WTC11 (cell line): ENCODE results near the gene PTPRN2. TPM values are rescaled to one million over a fixed set of nuclear protein-coding genes. Genes with fewer than 3 reads are reported as not detected.

Experiments
- ATAC-seq: fragments of 200-7000 bp; cut with Tn5 transposase; 2 replicates; pipeline ENCODE4 v1.10.0; 2021; ENCODE audit warnings: mild to moderate bottlenecking, moderate library complexity
- CTCF ChIA-PET: fragments of 300-600 bp; sonication (Branson Sonifier 250); formaldehyde crosslinking; loops from one replicate; lab custom pipeline; 2021; ENCODE audit warnings: antibody characterized with exemption; lab: Charles Lee
- POLR2A ChIA-PET: fragments of 350-600 bp; sonication (Branson Sonifier 250); formaldehyde crosslinking; loops from one replicate; lab custom pipeline; 2021; ENCODE audit warnings: antibody characterized with exemption; lab: Charles Lee
- DNase-seq: peaks from one replicate; pipeline ENCODE4 v3.0.0; 2021; ENCODE audit warnings: low spot score
- H3K27ac Mint-ChIP-seq: 2 replicates; pipeline ENCODE4 v1.8.0; 2021; ENCODE audit warnings: mixed read lengths
- H3K27me3 Mint-ChIP-seq: 2 replicates; pipeline ENCODE4 v1.8.0; 2021; ENCODE audit warnings: low read depth, mild to moderate bottlenecking, moderate library complexity, mixed read lengths
- H3K36me3 Mint-ChIP-seq: 2 replicates; pipeline ENCODE4 v1.8.0; 2021; ENCODE audit warnings: mixed read lengths
- H3K4me1 Mint-ChIP-seq: 2 replicates; pipeline ENCODE4 v1.8.0; 2022; ENCODE audit warnings: mixed read lengths
- H3K4me3 Mint-ChIP-seq: 2 replicates; pipeline ENCODE4 v1.8.0; 2021; ENCODE audit warnings: mild to moderate bottlenecking, moderate library complexity, mixed read lengths
- H3K9me3 Mint-ChIP-seq: 2 replicates; pipeline ENCODE4 v1.8.0; 2021; ENCODE audit warnings: mixed read lengths
- CBFB ChIP-seq: sonication (generic); formaldehyde crosslinking; IDR thresholded peaks from 2 replicates; pipeline ENCODE4 v1.8.1; 2022; ENCODE audit warnings: mild to moderate bottlenecking, low read depth, missing genetic modification reagents
- FOXK1 ChIP-seq: sonication (generic); formaldehyde crosslinking; IDR thresholded peaks from 2 replicates; pipeline ENCODE4 v1.8.0; 2022; ENCODE audit warnings: mild to moderate bottlenecking, moderate library complexity, missing genetic modification reagents
- IRF2 ChIP-seq: sonication (generic); formaldehyde crosslinking; IDR thresholded peaks from 2 replicates; pipeline ENCODE4 v1.8.0; 2022; ENCODE audit warnings: low read depth, missing genetic modification reagents, borderline replicate concordance
- NFE2L1 ChIP-seq: sonication (generic); formaldehyde crosslinking; IDR thresholded peaks from 2 replicates; pipeline ENCODE4 v1.8.1; 2023; ENCODE audit warnings: missing genetic modification reagents
- NR2C2 ChIP-seq: sonication (generic); formaldehyde crosslinking; IDR thresholded peaks from 2 replicates; pipeline ENCODE4 v1.8.0; 2022; ENCODE audit warnings: mild to moderate bottlenecking, missing genetic modification reagents
- NR3C1 ChIP-seq: sonication (generic); formaldehyde crosslinking; conservative IDR thresholded peaks from 2 replicates; pipeline ENCODE4 v1.8.1; 2023; ENCODE audit warnings: low read depth, mild to moderate bottlenecking, missing genetic modification reagents
- PRRX2 ChIP-seq: fragments of 250-450 bp; sonication (Bioruptor Pico); IDR thresholded peaks from 2 replicates; pipeline ENCODE4 v1.8.0; 2021; ENCODE audit warnings: mild to moderate bottlenecking
- RELA ChIP-seq: sonication (generic); formaldehyde crosslinking; IDR thresholded peaks from 2 replicates; pipeline ENCODE4 v1.8.1; 2022; ENCODE audit warnings: missing genetic modification reagents, mild to moderate bottlenecking, borderline replicate concordance
- SMAD4 ChIP-seq: sonication (generic); formaldehyde crosslinking; IDR thresholded peaks from 2 replicates; pipeline ENCODE4 v1.8.0; 2022; ENCODE audit warnings: mild to moderate bottlenecking, missing genetic modification reagents
- SP1 ChIP-seq: sonication (generic); formaldehyde crosslinking; conservative IDR thresholded peaks from 2 replicates; pipeline ENCODE4 v1.8.1; 2022; ENCODE audit warnings: missing genetic modification reagents
- TCF7 ChIP-seq: sonication (generic); formaldehyde crosslinking; IDR thresholded peaks from 2 replicates; pipeline ENCODE4 v1.8.0; 2022; ENCODE audit warnings: mild to moderate bottlenecking, low read depth, missing genetic modification reagents, moderate library complexity
- TP53 ChIP-seq: sonication (generic); formaldehyde crosslinking; IDR thresholded peaks from 2 replicates; pipeline ENCODE4 v1.8.1; 2023; ENCODE audit warnings: mild to moderate bottlenecking, missing genetic modification reagents
- ZNF317 ChIP-seq: sonication (generic); formaldehyde crosslinking; IDR thresholded peaks from 2 replicates; pipeline ENCODE4 v1.8.1; 2023; ENCODE audit warnings: low read depth, mild to moderate bottlenecking, moderate library complexity, missing genetic modification reagents, borderline replicate concordance
- ZNF423 ChIP-seq: fragments of 250-450 bp; sonication (Bioruptor Pico); IDR thresholded peaks from 2 replicates; pipeline ENCODE4 v2.1.2; 2022; ENCODE audit warnings: mild to moderate bottlenecking, moderate library complexity
- ZNF671 ChIP-seq: fragments of 250-450 bp; sonication (Bioruptor Pico); IDR thresholded peaks from 2 replicates; pipeline ENCODE4 v1.8.0; 2021; ENCODE audit warnings: mild to moderate bottlenecking
- total RNA-seq: library from RNA; stranded (reverse); gene quantifications from 3 replicates; pipeline ENCODE4 v1.2.3, GENCODE V29; 2021
- TF ChIP-seq, protein P1 (sequence below): sonication (generic); formaldehyde crosslinking; IDR thresholded peaks from 2 replicates; pipeline ENCODE4 v1.8.0; 2022; ENCODE audit warnings: missing genetic modification reagents
- TF ChIP-seq, protein P2 (sequence below): sonication (generic); formaldehyde crosslinking; IDR thresholded peaks from 2 replicates; pipeline ENCODE4 v1.8.0; 2022; ENCODE audit warnings: mild to moderate bottlenecking, missing genetic modification reagents
- TF ChIP-seq, protein P3 (sequence below): sonication (generic); formaldehyde crosslinking; IDR thresholded peaks from 2 replicates; pipeline ENCODE4 v1.8.1; 2022; ENCODE audit warnings: low read depth, missing genetic modification reagents, borderline replicate concordance
- TF ChIP-seq, protein P4 (sequence below): sonication (generic); formaldehyde crosslinking; IDR thresholded peaks from 2 replicates; pipeline ENCODE4 v1.8.0; 2023; ENCODE audit warnings: missing genetic modification reagents, mild to moderate bottlenecking, borderline replicate concordance
- TF ChIP-seq, protein P5 (sequence below): fragments of 250-450 bp; sonication (Bioruptor Pico); IDR thresholded peaks from 2 replicates; pipeline ENCODE4 v1.9.0; 2021; ENCODE audit warnings: moderate library complexity, mild to moderate bottlenecking, inconsistent platforms, borderline replicate concordance
- TF ChIP-seq, protein P6 (sequence below): fragments of 250-450 bp; sonication (Bioruptor Pico); IDR thresholded peaks from 2 replicates; pipeline ENCODE4 v1.8.0; 2021; ENCODE audit warnings: mild to moderate bottlenecking

PTPRN2 gene
- total RNA-seq, 1 experiment from 2014 or later, result 4.7 TPM

DNA sequence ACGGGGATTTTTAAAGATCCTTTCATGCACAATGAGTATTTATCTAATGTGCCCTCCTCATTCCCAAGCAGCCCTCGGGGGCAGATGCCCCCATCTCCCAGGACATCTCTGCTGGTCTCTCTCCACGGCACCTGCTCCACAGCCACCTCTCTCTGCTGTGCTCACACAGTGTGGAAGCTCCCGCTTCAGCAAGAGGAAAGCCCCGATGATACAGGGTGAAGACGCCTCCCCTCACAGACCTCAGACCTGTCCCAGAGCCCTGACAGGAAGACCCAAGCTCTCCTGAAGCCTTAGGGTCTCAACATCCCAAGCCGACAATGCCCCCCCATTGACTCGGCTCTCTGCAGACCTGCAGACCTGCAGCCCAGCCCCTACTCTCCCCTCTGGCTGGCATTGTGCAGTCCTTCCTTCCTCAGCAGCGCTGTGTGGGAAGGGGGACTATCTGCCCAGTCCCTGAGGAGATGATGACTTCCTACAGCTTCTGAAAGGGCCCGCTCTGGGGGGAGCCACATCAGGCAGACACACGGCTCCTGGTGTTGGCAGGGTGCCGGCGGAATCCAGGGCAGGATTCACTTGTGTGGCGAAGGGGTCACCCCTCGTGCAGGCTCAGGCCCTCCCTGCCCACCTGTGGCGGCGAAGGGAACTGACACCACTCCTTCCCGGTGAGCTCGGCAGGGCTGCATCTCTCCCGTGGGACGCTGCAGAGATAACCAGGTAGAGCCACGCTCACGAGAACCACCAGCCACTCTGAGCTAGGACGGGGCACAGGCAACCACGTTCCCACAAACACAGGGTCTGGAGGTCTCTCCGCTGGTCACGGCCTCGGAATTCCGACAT, 61.8 kb downstream of the PTPRN2 start:
- Mint-ChIP-seq H3K36me3 (peaks cover 12% of the 10 kb centered on the region), H3K27ac (no peak overlapping the region), H3K4me3 (no peak overlapping the region), H3K9me3 (peaks cover 13% of the 10 kb centered on the region), H3K27me3 (peaks cover 3% of the 10 kb centered on the region), H3K4me1 (peaks cover 3% of the 10 kb centered on the region)
- ATAC-seq (peak; percentile 64), DNase-seq (peak; percentile 30)
- CTCF ChIA-PET, result interaction anchor here (0.6 to 1.5 kb wide), 9 partner anchors 14 to 112 kb away, joined by 3 to 10 read pairs (median 4); no protein-coding TSS in a partner anchor
- POLR2A ChIA-PET, result no interaction called here
- no peak for TF ChIP-seq RELA (CRISPR knock-in tag)
- TF ChIP-seq, protein P1, sequence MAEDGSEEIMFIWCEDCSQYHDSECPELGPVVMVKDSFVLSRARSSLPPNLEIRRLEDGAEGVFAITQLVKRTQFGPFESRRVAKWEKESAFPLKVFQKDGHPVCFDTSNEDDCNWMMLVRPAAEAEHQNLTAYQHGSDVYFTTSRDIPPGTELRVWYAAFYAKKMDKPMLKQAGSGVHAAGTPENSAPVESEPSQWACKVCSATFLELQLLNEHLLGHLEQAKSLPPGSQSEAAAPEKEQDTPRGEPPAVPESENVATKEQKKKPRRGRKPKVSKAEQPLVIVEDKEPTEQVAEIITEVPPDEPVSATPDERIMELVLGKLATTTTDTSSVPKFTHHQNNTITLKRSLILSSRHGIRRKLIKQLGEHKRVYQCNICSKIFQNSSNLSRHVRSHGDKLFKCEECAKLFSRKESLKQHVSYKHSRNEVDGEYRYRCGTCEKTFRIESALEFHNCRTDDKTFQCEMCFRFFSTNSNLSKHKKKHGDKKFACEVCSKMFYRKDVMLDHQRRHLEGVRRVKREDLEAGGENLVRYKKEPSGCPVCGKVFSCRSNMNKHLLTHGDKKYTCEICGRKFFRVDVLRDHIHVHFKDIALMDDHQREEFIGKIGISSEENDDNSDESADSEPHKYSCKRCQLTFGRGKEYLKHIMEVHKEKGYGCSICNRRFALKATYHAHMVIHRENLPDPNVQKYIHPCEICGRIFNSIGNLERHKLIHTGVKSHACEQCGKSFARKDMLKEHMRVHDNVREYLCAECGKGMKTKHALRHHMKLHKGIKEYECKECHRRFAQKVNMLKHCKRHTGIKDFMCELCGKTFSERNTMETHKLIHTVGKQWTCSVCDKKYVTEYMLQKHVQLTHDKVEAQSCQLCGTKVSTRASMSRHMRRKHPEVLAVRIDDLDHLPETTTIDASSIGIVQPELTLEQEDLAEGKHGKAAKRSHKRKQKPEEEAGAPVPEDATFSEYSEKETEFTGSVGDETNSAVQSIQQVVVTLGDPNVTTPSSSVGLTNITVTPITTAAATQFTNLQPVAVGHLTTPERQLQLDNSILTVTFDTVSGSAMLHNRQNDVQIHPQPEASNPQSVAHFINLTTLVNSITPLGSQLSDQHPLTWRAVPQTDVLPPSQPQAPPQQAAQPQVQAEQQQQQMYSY (CRISPR knock-in tag), result 0 out of 2 replicates have a peak, but pooled peaks have one; percentile 61

DNA sequence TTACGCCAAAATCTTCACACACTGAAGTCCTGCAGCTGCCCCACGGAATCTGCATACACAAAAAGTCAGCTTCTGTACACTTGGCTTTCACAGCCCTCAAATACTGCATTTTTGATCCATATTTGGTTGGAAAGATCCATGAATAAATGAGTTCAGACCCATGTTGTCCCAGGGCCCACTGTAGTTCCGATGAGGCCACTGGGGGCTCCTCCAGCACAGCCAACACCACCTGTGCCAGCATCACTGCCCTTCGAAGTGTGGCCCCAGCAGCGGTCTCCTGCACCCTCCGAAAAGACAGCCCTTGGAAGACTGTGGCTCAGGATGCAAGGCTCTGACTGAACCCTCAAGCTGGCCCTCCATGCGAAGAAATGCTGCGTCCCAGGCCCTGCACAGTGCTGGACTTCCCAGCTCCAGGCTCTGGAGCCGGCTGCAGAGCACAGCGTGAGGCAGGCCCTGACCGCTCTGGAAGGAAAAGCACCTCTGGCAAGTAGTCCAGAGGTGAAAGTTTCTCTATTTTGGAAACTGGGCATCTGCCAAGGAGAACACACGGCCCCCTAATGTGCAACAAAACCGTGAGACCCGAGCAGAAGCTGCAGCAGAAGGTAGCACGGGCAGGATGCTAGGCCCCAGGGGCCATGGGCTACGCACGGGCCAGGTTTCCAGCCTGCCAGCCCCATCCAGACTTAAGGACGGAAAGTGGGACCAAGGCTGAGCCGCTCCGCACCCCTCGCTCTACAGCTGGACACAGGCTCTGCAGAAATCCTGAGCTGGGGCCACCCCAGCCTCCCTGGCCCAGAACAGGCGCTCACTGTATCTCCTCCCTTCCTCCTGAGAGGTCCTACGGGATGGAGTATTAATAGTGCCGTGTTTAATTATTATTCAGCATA, 62.6 kb downstream of the PTPRN2 start:
- H3K27ac Mint-ChIP-seq, result no peak overlapping the region
- peaks cover 3% of the 10 kb centered on the region for H3K4me1 Mint-ChIP-seq
- H3K9me3 Mint-ChIP-seq, result peaks cover 13% of the 10 kb centered on the region
- H3K4me3 Mint-ChIP-seq, result no peak overlapping the region
- ChIA-PET POLR2A (no interaction called here), CTCF (interaction anchor here (0.9 to 1.5 kb wide), 2 partner anchors 25 to 80 kb away, joined by 3 to 10 read pairs; no protein-coding TSS in a partner anchor)
- ATAC-seq, result no peak
- H3K27me3 Mint-ChIP-seq, result peaks cover 3% of the 10 kb centered on the region
- peaks cover 12% of the 10 kb centered on the region for H3K36me3 Mint-ChIP-seq
- TF ChIP-seq TP53 (CRISPR knock-in tag) (no peak), PRRX2 (CRISPR knock-in tag) (no peak), NFE2L1 (no peak), ZNF423 (CRISPR knock-in tag) (no peak), IRF2 (no peak), ZNF671 (CRISPR knock-in tag) (no peak), FOXK1 (CRISPR knock-in tag) (no peak), SP1 (CRISPR knock-in tag) (no peak), NR3C1 (CRISPR knock-in tag) (no peak), TCF7 (CRISPR knock-in tag) (no peak), ZNF317 (no peak), NR2C2 (CRISPR knock-in tag) (no peak), CBFB (CRISPR knock-in tag) (no peak), SMAD4 (CRISPR knock-in tag) (no peak)
- TF ChIP-seq, protein P2, sequence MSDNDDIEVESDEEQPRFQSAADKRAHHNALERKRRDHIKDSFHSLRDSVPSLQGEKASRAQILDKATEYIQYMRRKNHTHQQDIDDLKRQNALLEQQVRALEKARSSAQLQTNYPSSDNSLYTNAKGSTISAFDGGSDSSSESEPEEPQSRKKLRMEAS (CRISPR knock-in tag), result no peak
- TF ChIP-seq, protein P3, sequence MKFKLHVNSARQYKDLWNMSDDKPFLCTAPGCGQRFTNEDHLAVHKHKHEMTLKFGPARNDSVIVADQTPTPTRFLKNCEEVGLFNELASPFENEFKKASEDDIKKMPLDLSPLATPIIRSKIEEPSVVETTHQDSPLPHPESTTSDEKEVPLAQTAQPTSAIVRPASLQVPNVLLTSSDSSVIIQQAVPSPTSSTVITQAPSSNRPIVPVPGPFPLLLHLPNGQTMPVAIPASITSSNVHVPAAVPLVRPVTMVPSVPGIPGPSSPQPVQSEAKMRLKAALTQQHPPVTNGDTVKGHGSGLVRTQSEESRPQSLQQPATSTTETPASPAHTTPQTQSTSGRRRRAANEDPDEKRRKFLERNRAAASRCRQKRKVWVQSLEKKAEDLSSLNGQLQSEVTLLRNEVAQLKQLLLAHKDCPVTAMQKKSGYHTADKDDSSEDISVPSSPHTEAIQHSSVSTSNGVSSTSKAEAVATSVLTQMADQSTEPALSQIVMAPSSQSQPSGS (CRISPR knock-in tag), result no peak
- TF ChIP-seq, protein P4, sequence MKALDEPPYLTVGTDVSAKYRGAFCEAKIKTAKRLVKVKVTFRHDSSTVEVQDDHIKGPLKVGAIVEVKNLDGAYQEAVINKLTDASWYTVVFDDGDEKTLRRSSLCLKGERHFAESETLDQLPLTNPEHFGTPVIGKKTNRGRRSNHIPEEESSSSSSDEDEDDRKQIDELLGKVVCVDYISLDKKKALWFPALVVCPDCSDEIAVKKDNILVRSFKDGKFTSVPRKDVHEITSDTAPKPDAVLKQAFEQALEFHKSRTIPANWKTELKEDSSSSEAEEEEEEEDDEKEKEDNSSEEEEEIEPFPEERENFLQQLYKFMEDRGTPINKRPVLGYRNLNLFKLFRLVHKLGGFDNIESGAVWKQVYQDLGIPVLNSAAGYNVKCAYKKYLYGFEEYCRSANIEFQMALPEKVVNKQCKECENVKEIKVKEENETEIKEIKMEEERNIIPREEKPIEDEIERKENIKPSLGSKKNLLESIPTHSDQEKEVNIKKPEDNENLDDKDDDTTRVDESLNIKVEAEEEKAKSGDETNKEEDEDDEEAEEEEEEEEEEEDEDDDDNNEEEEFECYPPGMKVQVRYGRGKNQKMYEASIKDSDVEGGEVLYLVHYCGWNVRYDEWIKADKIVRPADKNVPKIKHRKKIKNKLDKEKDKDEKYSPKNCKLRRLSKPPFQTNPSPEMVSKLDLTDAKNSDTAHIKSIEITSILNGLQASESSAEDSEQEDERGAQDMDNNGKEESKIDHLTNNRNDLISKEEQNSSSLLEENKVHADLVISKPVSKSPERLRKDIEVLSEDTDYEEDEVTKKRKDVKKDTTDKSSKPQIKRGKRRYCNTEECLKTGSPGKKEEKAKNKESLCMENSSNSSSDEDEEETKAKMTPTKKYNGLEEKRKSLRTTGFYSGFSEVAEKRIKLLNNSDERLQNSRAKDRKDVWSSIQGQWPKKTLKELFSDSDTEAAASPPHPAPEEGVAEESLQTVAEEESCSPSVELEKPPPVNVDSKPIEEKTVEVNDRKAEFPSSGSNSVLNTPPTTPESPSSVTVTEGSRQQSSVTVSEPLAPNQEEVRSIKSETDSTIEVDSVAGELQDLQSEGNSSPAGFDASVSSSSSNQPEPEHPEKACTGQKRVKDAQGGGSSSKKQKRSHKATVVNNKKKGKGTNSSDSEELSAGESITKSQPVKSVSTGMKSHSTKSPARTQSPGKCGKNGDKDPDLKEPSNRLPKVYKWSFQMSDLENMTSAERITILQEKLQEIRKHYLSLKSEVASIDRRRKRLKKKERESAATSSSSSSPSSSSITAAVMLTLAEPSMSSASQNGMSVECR (CRISPR knock-in tag), result no peak
- TF ChIP-seq, protein P5, sequence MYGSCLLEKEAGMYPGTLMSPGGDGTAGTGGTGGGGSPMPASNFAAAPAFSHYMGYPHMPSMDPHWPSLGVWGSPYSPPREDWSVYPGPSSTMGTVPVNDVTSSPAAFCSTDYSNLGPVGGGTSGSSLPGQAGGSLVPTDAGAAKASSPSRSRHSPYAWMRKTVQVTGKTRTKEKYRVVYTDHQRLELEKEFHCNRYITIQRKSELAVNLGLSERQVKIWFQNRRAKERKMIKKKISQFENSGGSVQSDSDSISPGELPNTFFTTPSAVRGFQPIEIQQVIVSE (CRISPR knock-in tag), result no peak
- TF ChIP-seq, protein P6, sequence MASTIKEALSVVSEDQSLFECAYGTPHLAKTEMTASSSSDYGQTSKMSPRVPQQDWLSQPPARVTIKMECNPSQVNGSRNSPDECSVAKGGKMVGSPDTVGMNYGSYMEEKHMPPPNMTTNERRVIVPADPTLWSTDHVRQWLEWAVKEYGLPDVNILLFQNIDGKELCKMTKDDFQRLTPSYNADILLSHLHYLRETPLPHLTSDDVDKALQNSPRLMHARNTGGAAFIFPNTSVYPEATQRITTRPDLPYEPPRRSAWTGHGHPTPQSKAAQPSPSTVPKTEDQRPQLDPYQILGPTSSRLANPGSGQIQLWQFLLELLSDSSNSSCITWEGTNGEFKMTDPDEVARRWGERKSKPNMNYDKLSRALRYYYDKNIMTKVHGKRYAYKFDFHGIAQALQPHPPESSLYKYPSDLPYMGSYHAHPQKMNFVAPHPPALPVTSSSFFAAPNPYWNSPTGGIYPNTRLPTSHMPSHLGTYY (CRISPR knock-in tag), result no peak
- DNase-seq, result no peak
